Stimulated activated naive CD4-positive, alpha-beta T cell (primary cell): ENCODE results near the gene AAMP.
A peak's percentile ranks its signal among the peaks of the same experiment; 100 is the strongest.
"Not testable (repeated sequence)": the region's sequence is repeated elsewhere in the genome, so short reads cannot be mapped to it uniquely, and the experiment has no call there.

ENCODE experiments used
- DNase-seq, 6 experiments: peaks; one replicate each; lab custom pipeline; 2025; lab: John Stamatoyannopoulos, UW

The AAMP gene

GRCh38 chr2:218274586-218274985, 4.6 kb upstream of the AAMP start:
- no peak for DNase-seq

GRCh38 chr2:218273908-218274249, 3.9 kb upstream of the AAMP start:
- no peak for DNase-seq

- not testable (repeated sequence) for DNase-seq
Measured at GRCh38 chr2:218273214-218273907, 3.4 kb upstream of the AAMP start.

- DNase-seq, result peak; percentile 61 to 80 (median 68)
Measured at GRCh38 chr2:218272531-218273212, 2.7 kb upstream of the AAMP start.

- DNase-seq, result no peak
Measured at GRCh38 chr2:218271865-218272530, 2.1 kb upstream of the AAMP start.

GRCh38 chr2:218271487-218271797, 1.5 kb upstream of the AAMP start:
- DNase-seq, result no peak

GRCh38 chr2:218270721-218271486, 967 bp upstream of the AAMP start:
- DNase-seq, result no peak

GRCh38 chr2:218267259-218267658, 2.7 kb downstream of the AAMP start:
- no peak for DNase-seq

GRCh38 chr2:218266316-218266979, 3.5 kb downstream of the AAMP start:
- no peak for DNase-seq

- DNase-seq, result no peak
Measured at GRCh38 chr2:218265626-218266025, 4.3 kb downstream of the AAMP start.

- DNase-seq, result no peak
Measured at GRCh38 chr2:218264773-218265561, 5.0 kb downstream of the AAMP start.

GRCh38 chr2:218263817-218264641, 5.9 kb downstream of the AAMP start:
- DNase-seq, result no peak

GRCh38 chr2:218262631-218263586, 7.0 kb downstream of the AAMP start:
- no peak for DNase-seq

GRCh38 chr2:218262237-218262600, 7.7 kb downstream of the AAMP start:
- DNase-seq, result no peak

GRCh38 chr2:218261423-218262236, 8.3 kb downstream of the AAMP start:
- DNase-seq, result no peak

- DNase-seq, result no peak
Measured at GRCh38 chr2:218260742-218261422, 9.1 kb downstream of the AAMP start, which contains the start of gene GPBAR1. Gene GPBAR1 (plus strand): TSS chr2:218261015. CDS start chr2:218262725, 1,710 bp downstream.

- DNase-seq, result no peak
Measured at GRCh38 chr2:218260166-218260565, 9.8 kb downstream of the AAMP start.
